ENCODE results near the gene CHST12.
"Not testable (repeated sequence)": the region's sequence is repeated elsewhere in the genome, so short reads cannot be mapped to it uniquely, and the experiment has no call there.

Gene CHST12

GRCh38 chr7:2403014-2403717 is at the start of gene CHST12:
Gene CHST12 (plus strand): TSS chr7:2403611. CDS start chr7:2432640, 29,029 bp downstream.
- peak; percentile 93 for DNase-seq (ENCODE audit: low spot score)

- DNase-seq (ENCODE audit: low spot score): peak; percentile 89
Measured at GRCh38 chr7:2353936-2354185, 49.5 kb upstream of the CHST12 start.

GRCh38 chr7:2354186-2354938 is 49.0 kb upstream of the CHST12 start, which contains the start of gene EIF3B:
Gene EIF3B (plus strand): TSS chr7:2354827. CDS start chr7:2354922, 95 bp downstream.
- peak; percentile 87 for DNase-seq (ENCODE audit: low spot score)

- no peak for DNase-seq (ENCODE audit: low spot score)
Measured at GRCh38 chr7:2354939-2355704, 48.3 kb upstream of the CHST12 start.

GRCh38 chr7:2355705-2356008 is 47.8 kb upstream of the CHST12 start:
- DNase-seq (ENCODE audit: low spot score): no peak

GRCh38 chr7:2357165-2357564 is 46.2 kb upstream of the CHST12 start:
- no peak for DNase-seq (ENCODE audit: low spot score)

GRCh38 chr7:2357571-2357970 is 45.8 kb upstream of the CHST12 start:
- DNase-seq (ENCODE audit: low spot score): no peak

- no peak for DNase-seq (ENCODE audit: low spot score)
Measured at GRCh38 chr7:2358968-2359527, 44.4 kb upstream of the CHST12 start.

- DNase-seq (ENCODE audit: low spot score): no peak
Measured at GRCh38 chr7:2359610-2360009, 43.8 kb upstream of the CHST12 start.

GRCh38 chr7:2360796-2361195 is 42.6 kb upstream of the CHST12 start:
- no peak for DNase-seq (ENCODE audit: low spot score)

GRCh38 chr7:2362385-2363088 is 40.9 kb upstream of the CHST12 start:
- DNase-seq (ENCODE audit: low spot score): no peak

GRCh38 chr7:2369139-2369538 is 34.3 kb upstream of the CHST12 start:
- no peak for DNase-seq (ENCODE audit: low spot score)

GRCh38 chr7:2371329-2371728 is 32.1 kb upstream of the CHST12 start:
- DNase-seq (ENCODE audit: low spot score): no peak

GRCh38 chr7:2372724-2373123 is 30.7 kb upstream of the CHST12 start:
- no peak for DNase-seq (ENCODE audit: low spot score)

- DNase-seq (ENCODE audit: low spot score): no peak
Measured at GRCh38 chr7:2373124-2373556, 30.3 kb upstream of the CHST12 start.

- no peak for DNase-seq (ENCODE audit: low spot score)
Measured at GRCh38 chr7:2373646-2374045, 29.8 kb upstream of the CHST12 start.

- no peak for DNase-seq (ENCODE audit: low spot score)
Measured at GRCh38 chr7:2374401-2374800, 29.0 kb upstream of the CHST12 start.

GRCh38 chr7:2374830-2375728 is 28.3 kb upstream of the CHST12 start:
- no peak for DNase-seq (ENCODE audit: low spot score)

GRCh38 chr7:2376351-2377154 is 26.9 kb upstream of the CHST12 start:
- no peak for DNase-seq (ENCODE audit: low spot score)

- DNase-seq (ENCODE audit: low spot score): not testable (repeated sequence)
Measured at GRCh38 chr7:2377492-2377891, 25.9 kb upstream of the CHST12 start.
